CD4-positive, alpha-beta memory T cell (primary cell): Measurements from ENCODE around the gene ECSCR. TPM values are rescaled to one million over a fixed set of nuclear protein-coding genes. Genes with fewer than 3 reads are reported as not detected.
A peak's percentile ranks its signal among the peaks of the same experiment; 100 is the strongest.
"Not testable (repeated sequence)": the region's sequence is repeated elsewhere in the genome, so short reads cannot be mapped to it uniquely, and the experiment has no call there.

ENCODE experiments used
- CTCF ChIA-PET: fragments of 350-600 bp; sonication (Branson Sonifier 250); formaldehyde crosslinking; loops from one replicate; lab custom pipeline; 2021; ENCODE audit warnings: inconsistent platforms; ENCODE audit not compliant: partially characterized antibody; lab: Charles Lee
- POLR2A ChIA-PET: fragments of 350-600 bp; sonication (Branson Sonifier 250); formaldehyde crosslinking; loops from one replicate; lab custom pipeline; 2021; ENCODE audit not compliant: partially characterized antibody; lab: Charles Lee
- DNase-seq, 5 donors: peaks; one replicate each; pipeline versions ENCODE4 v3.0.0 to v3.0.0-alpha.2; 2020 to 2022; ENCODE audit warnings: mixed read lengths in 1 of 5
- H3K27ac ChIP-seq: one replicate; pipeline ENCODE4 v1.7.0; 2013; ENCODE audit warnings: low read depth, low read length
- H3K27me3 ChIP-seq: 2 replicates; pipeline ENCODE4 v1.7.0; 2013; ENCODE audit warnings: mild to moderate bottlenecking, low read length, moderate library complexity; ENCODE audit not compliant: insufficient read depth
- H3K36me3 ChIP-seq: 2 replicates; pipeline ENCODE4 v1.7.0; 2013; ENCODE audit warnings: mild to moderate bottlenecking, low read length, moderate library complexity; ENCODE audit not compliant: insufficient read depth
- H3K4me1 ChIP-seq: 2 replicates; pipeline ENCODE4 v1.7.0; 2013; ENCODE audit warnings: mild to moderate bottlenecking, low read length, moderate library complexity; ENCODE audit not compliant: insufficient read depth
- H3K4me3 ChIP-seq, 2 donors: one replicate each; pipeline ENCODE4 v1.7.0; 2013; ENCODE audit warnings: low read length in 2 of 2, mild to moderate bottlenecking in 1 of 2
- H3K9me3 ChIP-seq, 2 donors: one replicate each; pipeline ENCODE4 v1.7.0; 2013; ENCODE audit warnings: low read length in 2 of 2, control low read depth in 1 of 2; ENCODE audit not compliant: control insufficient read depth in 1 of 2
- H3K27ac Mint-ChIP-seq, 7 donors: one replicate each; pipeline ENCODE4 v1.8.0; 2020 to 2021; ENCODE audit warnings: mixed read lengths in 7 of 7, mild to moderate bottlenecking in 6 of 7, inconsistent platforms in 3 of 7, moderate library complexity in 3 of 7
- H3K27me3 Mint-ChIP-seq, 2 donors: one replicate each; pipeline ENCODE4 v1.8.0; 2020 to 2021; ENCODE audit warnings: mixed read lengths in 2 of 2
- H3K36me3 Mint-ChIP-seq, 2 donors: one replicate each; pipeline ENCODE4 v1.8.0; 2020 to 2021; ENCODE audit warnings: mixed read lengths in 2 of 2, inconsistent platforms in 1 of 2, mild to moderate bottlenecking in 1 of 2
- H3K4me1 Mint-ChIP-seq, 4 donors: one replicate each; pipeline ENCODE4 v1.8.0; 2020 to 2021; ENCODE audit warnings: mixed read lengths in 4 of 4, mild to moderate bottlenecking in 1 of 4
- H3K4me3 Mint-ChIP-seq, 8 donors: one replicate each; pipeline ENCODE4 v1.8.0; 2020 to 2021; ENCODE audit warnings: mixed read lengths in 8 of 8, mild to moderate bottlenecking in 7 of 8, moderate library complexity in 6 of 8, inconsistent platforms in 3 of 8
- H3K9me3 Mint-ChIP-seq, 8 donors: one replicate each; pipeline ENCODE4 v1.8.0; 2020 to 2021; ENCODE audit warnings: mixed read lengths in 8 of 8, mild to moderate bottlenecking in 5 of 8, inconsistent platforms in 3 of 8, moderate library complexity in 1 of 8
- intact Hi-C: fragments of 100-400 bp; cut with micrococcal nuclease; formaldehyde crosslinking; loops from one replicate; pipeline ENCODE4 v1.15.1; 2023
- polyA plus RNA-seq, 2 donors: library from polyadenylated mRNA; unstranded; fragments of 300-500 nt; fragmentation: Illumina TruSeq; gene quantifications; one replicate each; pipeline ENCODE4 v1.2.3, GENCODE V29; 2021
- total RNA-seq, 2 experiments: library from RNA; stranded (reverse); gene quantifications; one replicate each; pipeline ENCODE4 v1.2.3, GENCODE V29; 2021

The ECSCR gene
- total RNA-seq (under 1 TPM; 0.32 to 0.33 TPM), polyA plus RNA-seq (not detected)

GRCh38 chr5:139462586-139463276 lies at the start of gene ECSCR:
Gene ECSCR (minus strand): TSS chr5:139462743. CDS start chr5:139462670, 73 bp downstream.
- ChIA-PET CTCF (interaction anchor here (1.5 kb wide), 1 partner anchor 24 kb away, joined by 3 read pairs; the partner anchor contains the start of gene DNAJC18), POLR2A (interaction anchor here (1.6 to 10.1 kb wide), 4 partner anchors 8 to 19 kb away, joined by 3 to 171 read pairs (median 44); partner anchors contain the start of genes DNAJC18, SMIM33 and STING1)
- Mint-ChIP-seq H3K4me3 (peak within 1 kb of the TSS in 1 of 8 donors; percentile 20), H3K9me3 (no peaks in the 10 kb centered on the region), H3K36me3 (no peaks in the 10 kb centered on the region), H3K4me1 (peaks cover 16 to 31% (median 27%) of the 10 kb centered on the region in 4 donors), H3K27ac (peak within 1 kb of the TSS in 6 of 7 donors; percentile 4 to 91 (median 44)), H3K27me3 (no peaks in the 10 kb centered on the region)
- no peaks in the 10 kb centered on the region for H3K27me3 ChIP-seq
- no peaks in the 10 kb centered on the region for H3K9me3 ChIP-seq
- H3K4me1 ChIP-seq = peaks cover 36% of the 10 kb centered on the region
- H3K36me3 ChIP-seq = no peaks in the 10 kb centered on the region
- H3K4me3 ChIP-seq = no peak within 1 kb of the TSS
- intact Hi-C loops = no loop called here
- DNase-seq = no peak
- H3K27ac ChIP-seq = no peak within 1 kb of the TSS

GRCh38 chr5:139504722-139505121 lies 42.2 kb upstream of the ECSCR start:
- POLR2A ChIA-PET = not testable (repeated sequence)

GRCh38 chr5:139503879-139504278 lies 41.3 kb upstream of the ECSCR start:
- H3K27me3 Mint-ChIP-seq, H3K27ac ChIP-seq, H3K4me1 Mint-ChIP-seq, H3K36me3 ChIP-seq, DNase-seq, H3K4me1 ChIP-seq, H3K27me3 ChIP-seq, H3K36me3 Mint-ChIP-seq, H3K9me3 Mint-ChIP-seq, H3K4me3 Mint-ChIP-seq, H3K4me3 ChIP-seq, intact Hi-C loops, H3K9me3 ChIP-seq: not testable (repeated sequence)
- POLR2A ChIA-PET = interaction anchor here (0.5 kb wide), 1 partner anchor 21 kb away, joined by 3 read pairs; the partner anchor contains the start of gene STING1
- peak overlapping the region in 1 of 7 donors; percentile 73 for H3K27ac Mint-ChIP-seq
- CTCF ChIA-PET = interaction anchor here (1.1 to 2.3 kb wide), 3 partner anchors 10 to 81 kb away, joined by 3 to 10 read pairs (median 3); no protein-coding TSS in a partner anchor

More at GRCh38 chr5:139504722-139505121, 42.2 kb upstream of the ECSCR start:
- H3K27me3 Mint-ChIP-seq, H3K27ac Mint-ChIP-seq, H3K9me3 ChIP-seq, DNase-seq, H3K27me3 ChIP-seq, intact Hi-C loops, H3K4me3 ChIP-seq, H3K36me3 ChIP-seq, H3K36me3 Mint-ChIP-seq, H3K4me3 Mint-ChIP-seq, H3K9me3 Mint-ChIP-seq, H3K4me1 Mint-ChIP-seq, H3K27ac ChIP-seq, H3K4me1 ChIP-seq: not testable (repeated sequence)
- CTCF ChIA-PET = interaction anchor here (1.2 kb wide), 1 partner anchor 81 kb away, joined by 3 read pairs; no protein-coding TSS in a partner anchor

GRCh38 chr5:139503036-139503817 lies 40.7 kb upstream of the ECSCR start:
- peak overlapping the region in 1 of 7 donors; percentile 8 for H3K27ac Mint-ChIP-seq
- POLR2A ChIA-PET = interaction anchor here (1.5 kb wide), 1 partner anchor 8 kb away, joined by 4 read pairs; no protein-coding TSS in a partner anchor
- CTCF ChIA-PET = interaction anchor here (1.1 to 2.3 kb wide), 3 partner anchors 11 to 81 kb away, joined by 3 to 10 read pairs (median 3); no protein-coding TSS in a partner anchor

GRCh38 chr5:139501381-139501780 lies 38.8 kb upstream of the ECSCR start:
- no peak for DNase-seq
- Mint-ChIP-seq H3K4me3 (no peak overlapping the region), H3K4me1 (no peaks in the 10 kb centered on the region), H3K27me3 (no peaks in the 10 kb centered on the region), H3K36me3 (no peaks in the 10 kb centered on the region), H3K9me3 (no peaks in the 10 kb centered on the region), H3K27ac (no peak overlapping the region)
- Histone ChIP-seq H3K9me3 (no peaks in the 10 kb centered on the region), H3K36me3 (no peaks in the 10 kb centered on the region), H3K4me1 (no peaks in the 10 kb centered on the region), H3K27me3 (no peaks in the 10 kb centered on the region), H3K27ac (no peak overlapping the region), H3K4me3 (no peak overlapping the region)
- ChIA-PET POLR2A (no interaction called here), CTCF (interaction anchor here (1.3 kb wide), 1 partner anchor 79 kb away, joined by 4 read pairs; no protein-coding TSS in a partner anchor)
- intact Hi-C loops = no loop called here

More at GRCh38 chr5:139503036-139503817, 40.7 kb upstream of the ECSCR start:
- H3K4me1 Mint-ChIP-seq, H3K36me3 Mint-ChIP-seq, intact Hi-C loops, H3K4me3 ChIP-seq, H3K4me3 Mint-ChIP-seq, H3K36me3 ChIP-seq, H3K27ac ChIP-seq, H3K9me3 Mint-ChIP-seq, H3K4me1 ChIP-seq, H3K27me3 ChIP-seq, H3K9me3 ChIP-seq, DNase-seq, H3K27me3 Mint-ChIP-seq: not testable (repeated sequence)

GRCh38 chr5:139495638-139496435 lies 33.3 kb upstream of the ECSCR start:
- no peaks in the 10 kb centered on the region for H3K36me3 Mint-ChIP-seq
- POLR2A ChIA-PET = interaction anchor here (1.3 to 6.3 kb wide), 2 partner anchors 13 to 57 kb away, joined by 3 to 25 read pairs; partner anchors contain the start of genes DNAJC18 and STING1

More at GRCh38 chr5:139495638-139496435, 33.3 kb upstream of the ECSCR start:
- no peaks in the 10 kb centered on the region for H3K36me3 ChIP-seq
- Mint-ChIP-seq H3K4me1 (peaks cover 6 to 16% (median 11%) of the 10 kb centered on the region in 4 donors), H3K27ac (peak overlapping the region in 3 of 7 donors; percentile 24 to 64 (median 43)), H3K27me3 (no peaks in the 10 kb centered on the region), H3K4me3 (no peak overlapping the region), H3K9me3 (no peaks in the 10 kb centered on the region)
- CTCF ChIA-PET = interaction anchor here (2.0 to 5.3 kb wide), 2 partner anchors 17 to 73 kb away, joined by 12 to 35 read pairs; no protein-coding TSS in a partner anchor
- H3K4me1 ChIP-seq = peaks cover 9% of the 10 kb centered on the region
- H3K27me3 ChIP-seq = no peaks in the 10 kb centered on the region
- H3K9me3 ChIP-seq = no peaks in the 10 kb centered on the region
- no peak overlapping the region for H3K27ac ChIP-seq
- H3K4me3 ChIP-seq = no peak overlapping the region
- no peak for DNase-seq
- intact Hi-C loops = no loop called here
